Neural cell (in vitro differentiated cells): ENCODE results near the gene BRD2.

Experiments used
- EP300 ChIP-seq: fragments of 450-650 bp; conservative IDR thresholded peaks from 2 replicates; pipeline ENCODE4 v1.6.1; 2014; ENCODE audit warnings: antibody characterized with exemption, mild to moderate bottlenecking, moderate library complexity; ENCODE audit not compliant: poor library complexity, severe bottlenecking
- EZH2 ChIP-seq: fragments of 200-600, 300-800 bp; shearing (Covaris generic), sonication (generic); IDR thresholded peaks from 2 replicates; pipeline ENCODE4 v1.6.1; 2014; ENCODE audit warnings: antibody characterized with exemption, low read length, borderline replicate concordance, mild to moderate bottlenecking; ENCODE audit not compliant: insufficient read depth, poor library complexity, severe bottlenecking
- POLR2AphosphoS5 ChIP-seq: IDR thresholded peaks from 2 replicates; pipeline ENCODE4 v1.6.1; 2012
- RAD21 ChIP-seq: fragments of 450-650 bp; conservative IDR thresholded peaks from 2 replicates; pipeline ENCODE4 v1.6.1; 2014; ENCODE audit warnings: antibody characterized with exemption, mild to moderate bottlenecking, moderate library complexity
- TAF1 ChIP-seq: IDR thresholded peaks from 2 replicates; pipeline ENCODE4 v1.6.1; 2012; ENCODE audit warnings: low read depth
- TF ChIP-seq, protein P1 (sequence below): fragments of 450-650 bp; IDR thresholded peaks from 2 replicates; pipeline ENCODE4 v1.5.1; 2014; ENCODE audit warnings: antibody characterized with exemption, mild to moderate bottlenecking, moderate library complexity; ENCODE audit not compliant: poor library complexity, severe bottlenecking
- TF ChIP-seq, protein P2 (sequence below): IDR thresholded peaks from 2 replicates; pipeline ENCODE4 v1.6.1; 2012; ENCODE audit warnings: borderline replicate concordance

DNA sequence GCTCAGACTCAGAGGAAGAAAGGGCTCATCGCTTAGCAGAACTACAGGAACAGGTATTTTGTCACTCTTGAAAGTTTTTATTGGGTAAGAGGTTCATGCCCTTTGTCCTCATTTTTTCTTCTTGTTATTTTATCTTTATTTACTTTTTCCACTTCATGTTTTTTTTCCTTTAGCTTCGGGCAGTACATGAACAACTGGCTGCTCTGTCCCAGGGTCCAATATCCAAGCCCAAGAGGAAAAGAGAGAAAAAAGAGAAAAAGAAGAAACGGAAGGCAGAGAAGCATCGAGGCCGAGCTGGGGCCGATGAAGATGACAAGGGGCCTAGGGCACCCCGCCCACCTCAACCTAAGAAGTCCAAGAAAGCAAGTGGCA is 9.5 kb downstream of the BRD2 start:
- TF ChIP-seq, protein P1, sequence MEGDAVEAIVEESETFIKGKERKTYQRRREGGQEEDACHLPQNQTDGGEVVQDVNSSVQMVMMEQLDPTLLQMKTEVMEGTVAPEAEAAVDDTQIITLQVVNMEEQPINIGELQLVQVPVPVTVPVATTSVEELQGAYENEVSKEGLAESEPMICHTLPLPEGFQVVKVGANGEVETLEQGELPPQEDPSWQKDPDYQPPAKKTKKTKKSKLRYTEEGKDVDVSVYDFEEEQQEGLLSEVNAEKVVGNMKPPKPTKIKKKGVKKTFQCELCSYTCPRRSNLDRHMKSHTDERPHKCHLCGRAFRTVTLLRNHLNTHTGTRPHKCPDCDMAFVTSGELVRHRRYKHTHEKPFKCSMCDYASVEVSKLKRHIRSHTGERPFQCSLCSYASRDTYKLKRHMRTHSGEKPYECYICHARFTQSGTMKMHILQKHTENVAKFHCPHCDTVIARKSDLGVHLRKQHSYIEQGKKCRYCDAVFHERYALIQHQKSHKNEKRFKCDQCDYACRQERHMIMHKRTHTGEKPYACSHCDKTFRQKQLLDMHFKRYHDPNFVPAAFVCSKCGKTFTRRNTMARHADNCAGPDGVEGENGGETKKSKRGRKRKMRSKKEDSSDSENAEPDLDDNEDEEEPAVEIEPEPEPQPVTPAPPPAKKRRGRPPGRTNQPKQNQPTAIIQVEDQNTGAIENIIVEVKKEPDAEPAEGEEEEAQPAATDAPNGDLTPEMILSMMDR, result no peak
- TF ChIP-seq EZH2 (no peak), POLR2AphosphoS5 (no peak), RAD21 (no peak), EP300 (no peak), TAF1 (no peak)
- TF ChIP-seq, protein P2, sequence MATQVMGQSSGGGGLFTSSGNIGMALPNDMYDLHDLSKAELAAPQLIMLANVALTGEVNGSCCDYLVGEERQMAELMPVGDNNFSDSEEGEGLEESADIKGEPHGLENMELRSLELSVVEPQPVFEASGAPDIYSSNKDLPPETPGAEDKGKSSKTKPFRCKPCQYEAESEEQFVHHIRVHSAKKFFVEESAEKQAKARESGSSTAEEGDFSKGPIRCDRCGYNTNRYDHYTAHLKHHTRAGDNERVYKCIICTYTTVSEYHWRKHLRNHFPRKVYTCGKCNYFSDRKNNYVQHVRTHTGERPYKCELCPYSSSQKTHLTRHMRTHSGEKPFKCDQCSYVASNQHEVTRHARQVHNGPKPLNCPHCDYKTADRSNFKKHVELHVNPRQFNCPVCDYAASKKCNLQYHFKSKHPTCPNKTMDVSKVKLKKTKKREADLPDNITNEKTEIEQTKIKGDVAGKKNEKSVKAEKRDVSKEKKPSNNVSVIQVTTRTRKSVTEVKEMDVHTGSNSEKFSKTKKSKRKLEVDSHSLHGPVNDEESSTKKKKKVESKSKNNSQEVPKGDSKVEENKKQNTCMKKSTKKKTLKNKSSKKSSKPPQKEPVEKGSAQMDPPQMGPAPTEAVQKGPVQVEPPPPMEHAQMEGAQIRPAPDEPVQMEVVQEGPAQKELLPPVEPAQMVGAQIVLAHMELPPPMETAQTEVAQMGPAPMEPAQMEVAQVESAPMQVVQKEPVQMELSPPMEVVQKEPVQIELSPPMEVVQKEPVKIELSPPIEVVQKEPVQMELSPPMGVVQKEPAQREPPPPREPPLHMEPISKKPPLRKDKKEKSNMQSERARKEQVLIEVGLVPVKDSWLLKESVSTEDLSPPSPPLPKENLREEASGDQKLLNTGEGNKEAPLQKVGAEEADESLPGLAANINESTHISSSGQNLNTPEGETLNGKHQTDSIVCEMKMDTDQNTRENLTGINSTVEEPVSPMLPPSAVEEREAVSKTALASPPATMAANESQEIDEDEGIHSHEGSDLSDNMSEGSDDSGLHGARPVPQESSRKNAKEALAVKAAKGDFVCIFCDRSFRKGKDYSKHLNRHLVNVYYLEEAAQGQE, result no peak
